Measurements from ENCODE around the gene TPSG1.

Gene TPSG1

DNA sequence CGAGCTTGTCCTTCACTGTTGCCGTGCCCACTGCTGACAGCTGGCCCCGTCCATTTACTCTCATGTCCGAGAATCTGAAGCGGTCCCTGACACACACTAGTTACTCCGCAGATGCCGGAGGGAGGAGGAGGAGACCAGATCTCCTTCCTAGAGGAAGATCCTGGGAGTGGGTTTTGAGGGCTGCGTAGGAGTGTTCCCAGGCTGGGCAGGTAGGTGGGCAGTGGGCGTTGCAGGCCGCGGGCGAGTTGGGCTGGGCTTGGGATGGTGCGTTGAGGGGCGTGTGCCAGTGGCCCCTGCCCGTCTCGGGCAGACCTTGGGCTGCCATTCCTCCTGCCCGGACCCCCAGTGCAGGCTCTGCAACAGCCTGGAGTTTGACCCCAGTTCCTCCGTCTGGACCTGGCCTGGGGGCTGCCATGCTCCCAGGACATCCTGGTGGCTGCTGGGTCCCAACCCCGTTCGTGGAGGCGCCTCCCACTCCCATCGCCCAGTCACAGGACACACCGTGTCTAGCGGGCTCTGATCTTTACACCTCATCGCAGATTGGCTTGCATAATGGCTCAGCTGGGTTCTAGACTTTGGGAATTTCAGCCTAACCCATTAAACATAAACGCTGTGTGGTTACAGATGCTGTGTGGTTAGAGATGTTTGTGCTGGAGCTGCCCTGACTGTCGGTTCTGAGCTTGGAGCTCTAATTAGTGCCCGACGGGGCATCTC, 49.3 kb downstream of the TPSG1 start:
- DNase-seq: no peak

DNA sequence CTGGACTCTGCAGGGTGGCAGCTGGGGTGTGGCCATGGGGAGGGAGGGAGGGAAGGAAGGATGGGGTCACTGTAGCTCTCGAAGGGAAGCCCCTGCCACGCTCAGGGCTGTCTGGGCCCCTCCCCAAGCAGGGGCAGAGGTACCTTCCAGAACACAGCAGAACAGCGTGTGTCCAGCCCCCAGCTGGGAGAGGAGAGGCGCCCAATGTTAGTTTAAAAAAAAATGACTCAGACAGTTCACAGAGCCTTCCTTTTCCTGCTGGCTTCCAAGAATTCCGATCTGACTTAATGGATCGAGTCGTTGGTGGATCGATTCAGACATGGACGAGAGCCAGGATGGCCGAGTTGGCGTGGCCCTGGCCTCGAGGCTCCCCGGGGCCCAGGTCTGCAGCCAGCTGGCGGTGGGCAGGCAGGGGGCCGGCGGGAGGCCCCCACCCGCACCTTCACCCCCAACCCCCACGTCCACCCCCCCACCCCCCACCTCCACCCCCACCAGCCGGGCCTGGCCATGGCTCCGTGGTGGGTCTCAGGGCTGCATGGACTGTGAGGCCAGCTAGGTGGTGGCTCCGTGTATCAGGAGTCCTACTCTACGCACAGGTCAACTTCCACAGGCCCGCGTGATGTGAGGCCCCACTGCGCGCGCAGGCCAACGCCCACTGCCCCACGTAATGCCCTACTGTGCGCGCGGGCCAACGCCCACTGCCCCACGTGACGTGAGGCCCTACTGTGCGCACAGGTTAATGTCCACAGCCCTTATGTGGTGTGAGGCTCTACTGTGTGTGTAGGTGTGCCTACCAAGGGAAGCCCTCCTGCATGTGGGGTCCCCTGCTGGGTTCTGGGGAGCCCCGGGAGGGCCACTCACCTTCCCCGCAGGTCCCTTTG, 50.4 kb downstream of the TPSG1 start:
- DNase-seq: no peak

DNA sequence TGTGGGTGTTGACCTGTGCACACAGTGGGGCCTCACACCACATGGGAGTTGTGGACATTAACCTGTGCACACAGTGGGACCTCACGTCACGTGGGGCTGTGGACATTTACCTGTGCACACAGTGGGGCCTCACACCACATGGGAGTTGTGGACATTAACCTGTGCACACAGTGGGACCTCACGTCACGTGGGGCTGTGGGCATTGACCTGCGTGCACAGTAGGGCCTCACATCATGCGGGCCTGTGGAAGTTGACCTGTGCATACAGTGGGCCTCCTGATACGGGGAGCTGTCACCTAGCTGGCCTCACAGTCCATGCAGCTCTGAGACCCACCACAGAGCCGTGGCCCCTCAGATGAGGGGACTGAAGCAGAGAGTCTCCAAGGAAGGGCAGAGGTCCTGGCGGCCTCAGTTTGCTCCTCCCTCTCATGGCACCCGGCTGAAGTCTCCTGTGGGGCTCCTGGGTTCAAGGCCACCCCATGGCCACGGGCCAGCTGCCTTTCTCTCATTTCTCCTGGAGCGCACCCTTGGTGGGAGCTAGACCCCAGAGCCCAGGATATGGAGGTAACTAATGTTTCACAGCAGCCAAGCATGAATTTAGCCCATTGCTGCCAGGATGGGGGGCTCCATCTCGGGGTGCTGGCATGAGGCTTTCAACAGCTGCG, 51.1 kb downstream of the TPSG1 start:
- DNase-seq: no peak

- no peak for DNase-seq
Measured at GRCh38 chr16:1172651-1173050, 52.4 kb downstream of the TPSG1 start.

DNA sequence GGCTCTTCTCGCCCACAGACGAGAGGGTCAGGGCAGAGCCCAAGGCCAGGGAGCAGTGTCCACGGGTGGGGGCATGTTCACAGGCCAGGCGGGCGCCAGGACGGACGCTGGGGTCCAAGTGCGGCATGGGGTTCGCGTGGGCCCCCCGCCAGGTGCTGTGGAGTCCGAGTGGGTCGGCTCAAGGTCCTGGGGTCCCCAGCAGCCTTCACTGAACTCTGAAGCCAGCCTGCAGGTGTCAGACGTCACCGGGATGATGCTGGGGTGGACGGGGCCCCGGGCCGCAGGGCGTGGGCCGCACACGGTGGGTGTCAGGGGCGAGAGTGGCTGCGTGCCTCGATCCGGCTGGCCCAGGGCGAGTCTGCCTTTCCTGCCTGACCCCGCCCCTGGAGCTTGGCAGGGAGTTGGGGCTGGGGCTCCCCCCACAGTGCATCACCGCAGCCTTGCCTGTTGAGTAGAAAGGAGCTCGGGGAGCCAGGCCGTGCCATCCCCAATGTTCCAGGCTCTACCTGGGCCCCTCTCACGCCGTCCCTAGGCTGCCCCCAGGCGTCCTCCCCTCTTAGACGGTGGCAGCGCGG, 53.1 kb downstream of the TPSG1 start:
- no peak for DNase-seq
